SJCRH30 (cell line): Measurements from ENCODE around the gene CAPN9. TPM values are rescaled to one million over a fixed set of nuclear protein-coding genes. Genes with fewer than 3 reads are reported as not detected.
"Not testable (repeated sequence)": the region's sequence is repeated elsewhere in the genome, so short reads cannot be mapped to it uniquely, and the experiment has no call there.

Source experiments
- DNase-seq, 2 experiments: peaks; one replicate each; pipeline ENCODE4 v3.0.0-alpha.2; 2015 to 2020
- H3K27ac ChIP-seq: fragments of 250-450 bp; sonication (Bioruptor Pico); 2 replicates; pipeline ENCODE4 v1.5.1; 2020; ENCODE audit warnings: mild to moderate bottlenecking, moderate library complexity
- H3K27me3 ChIP-seq: fragments of 250-450 bp; sonication (Bioruptor Pico); 2 replicates; pipeline ENCODE4 v1.5.1; 2020; ENCODE audit warnings: mild to moderate bottlenecking, moderate library complexity
- H3K36me3 ChIP-seq: fragments of 250-450 bp; sonication (Bioruptor Pico); 2 replicates; pipeline ENCODE4 v1.5.1; 2020; ENCODE audit warnings: mild to moderate bottlenecking, moderate library complexity
- H3K4me1 ChIP-seq: fragments of 250-450 bp; sonication (Bioruptor Pico); 2 replicates; pipeline ENCODE4 v1.5.1; 2020; ENCODE audit warnings: mild to moderate bottlenecking, moderate library complexity
- H3K4me3 ChIP-seq: fragments of 250-450 bp; sonication (Bioruptor Pico); 2 replicates; pipeline ENCODE4 v1.5.1; 2020; ENCODE audit warnings: mild to moderate bottlenecking, moderate library complexity
- H3K9me3 ChIP-seq: fragments of 250-450 bp; sonication (Bioruptor Pico); replicated peaks from 2 replicates; pipeline ENCODE4 v1.5.1; 2020; ENCODE audit warnings: mild to moderate bottlenecking, moderate library complexity
- total RNA-seq: library from RNA; depleted of rRNA; stranded (reverse); fragments of >200 nt; shearing (Covaris generic); gene quantifications from 2 replicates; pipeline ENCODE4 v1.2.3, GENCODE V29; 2014; rRNA removed

CAPN9 gene
- not detected in 2 replicates for total RNA-seq

GRCh38 chr1:230747127-230747730 is at the start of gene CAPN9:
CAPN9 (plus strand) TSS chr1:230747388; CDS start chr1:230747497, 109 bp downstream.
- Histone ChIP-seq H3K36me3 (no peaks in the 10 kb centered on the region), H3K4me1 (peaks cover 9% of the 10 kb centered on the region), H3K27ac (no peak within 1 kb of the TSS), H3K27me3 (no peaks in the 10 kb centered on the region), H3K4me3 (no peak within 1 kb of the TSS), H3K9me3 (no peaks in the 10 kb centered on the region)
- DNase-seq: no peak

GRCh38 chr1:230698130-230698529 is 49.1 kb upstream of the CAPN9 start:
- Histone ChIP-seq H3K36me3 (peaks cover 5% of the 10 kb centered on the region; the same call in 1 of the 2 replicates), H3K9me3 (no peaks in the 10 kb centered on the region), H3K4me3 (no peak overlapping the region), H3K27me3 (no peaks in the 10 kb centered on the region), H3K27ac (no peak overlapping the region), H3K4me1 (no peaks in the 10 kb centered on the region)
- no peak for DNase-seq

GRCh38 chr1:230698964-230699363 is 48.2 kb upstream of the CAPN9 start:
- not testable (repeated sequence) for H3K27me3 ChIP-seq, H3K27ac ChIP-seq, H3K4me1 ChIP-seq, H3K9me3 ChIP-seq, DNase-seq, H3K36me3 ChIP-seq, H3K4me3 ChIP-seq

- H3K9me3 ChIP-seq: no peaks in the 10 kb centered on the region
- no peaks in the 10 kb centered on the region for H3K4me1 ChIP-seq
- H3K27me3 ChIP-seq: no peaks in the 10 kb centered on the region
- H3K27ac ChIP-seq: no peak overlapping the region
- DNase-seq: no peak
- H3K4me3 ChIP-seq: no peak overlapping the region
- H3K36me3 ChIP-seq: no peaks in the 10 kb centered on the region
Measured at GRCh38 chr1:230699716-230700115, 47.5 kb upstream of the CAPN9 start.

- Histone ChIP-seq H3K9me3 (no peaks in the 10 kb centered on the region), H3K27ac (no peak overlapping the region), H3K27me3 (no peaks in the 10 kb centered on the region), H3K36me3 (no peaks in the 10 kb centered on the region), H3K4me3 (no peak overlapping the region), H3K4me1 (no peaks in the 10 kb centered on the region)
- no peak for DNase-seq
Measured at GRCh38 chr1:230700132-230700531, 47.1 kb upstream of the CAPN9 start.

- Histone ChIP-seq H3K27me3 (no peaks in the 10 kb centered on the region), H3K36me3 (no peaks in the 10 kb centered on the region), H3K4me1 (no peaks in the 10 kb centered on the region), H3K27ac (no peak overlapping the region), H3K9me3 (no peaks in the 10 kb centered on the region), H3K4me3 (no peak overlapping the region)
- DNase-seq: no peak
Measured at GRCh38 chr1:230701434-230701833, 45.8 kb upstream of the CAPN9 start.

- H3K27me3 ChIP-seq: no peaks in the 10 kb centered on the region
- H3K4me3 ChIP-seq: no peak overlapping the region
- no peak overlapping the region for H3K27ac ChIP-seq
- no peak for DNase-seq
- no peaks in the 10 kb centered on the region for H3K4me1 ChIP-seq
- H3K36me3 ChIP-seq: no peaks in the 10 kb centered on the region
- no peaks in the 10 kb centered on the region for H3K9me3 ChIP-seq
Measured at GRCh38 chr1:230701895-230702768, 45.1 kb upstream of the CAPN9 start.

- no peaks in the 10 kb centered on the region for H3K27me3 ChIP-seq
- H3K9me3 ChIP-seq: no peaks in the 10 kb centered on the region
- H3K4me1 ChIP-seq: no peaks in the 10 kb centered on the region
- H3K36me3 ChIP-seq: no peaks in the 10 kb centered on the region
- no peak overlapping the region for H3K4me3 ChIP-seq
- no peak overlapping the region for H3K27ac ChIP-seq
- no peak for DNase-seq
Measured at GRCh38 chr1:230702934-230703678, 44.1 kb upstream of the CAPN9 start.

- no peaks in the 10 kb centered on the region for H3K4me1 ChIP-seq
- H3K36me3 ChIP-seq: no peaks in the 10 kb centered on the region
- DNase-seq: no peak
- H3K4me3 ChIP-seq: no peak overlapping the region
- no peaks in the 10 kb centered on the region for H3K9me3 ChIP-seq
- no peak overlapping the region for H3K27ac ChIP-seq
- no peaks in the 10 kb centered on the region for H3K27me3 ChIP-seq
Measured at GRCh38 chr1:230703679-230704385, 43.4 kb upstream of the CAPN9 start.

- Histone ChIP-seq H3K4me1 (no peaks in the 10 kb centered on the region), H3K36me3 (no peaks in the 10 kb centered on the region), H3K27me3 (no peaks in the 10 kb centered on the region), H3K9me3 (no peaks in the 10 kb centered on the region), H3K27ac (no peak overlapping the region), H3K4me3 (no peak overlapping the region)
- no peak for DNase-seq
Measured at GRCh38 chr1:230704830-230705229, 42.4 kb upstream of the CAPN9 start.

- Histone ChIP-seq H3K4me3 (no peak overlapping the region), H3K4me1 (no peaks in the 10 kb centered on the region), H3K9me3 (no peaks in the 10 kb centered on the region), H3K36me3 (no peaks in the 10 kb centered on the region), H3K27me3 (no peaks in the 10 kb centered on the region), H3K27ac (no peak overlapping the region)
- no peak for DNase-seq
Measured at GRCh38 chr1:230705289-230706019, 41.7 kb upstream of the CAPN9 start.

GRCh38 chr1:230706020-230706699 is 41.0 kb upstream of the CAPN9 start:
- DNase-seq: no peak
- Histone ChIP-seq H3K4me3 (no peak overlapping the region), H3K27ac (no peak overlapping the region), H3K27me3 (no peaks in the 10 kb centered on the region), H3K36me3 (no peaks in the 10 kb centered on the region), H3K9me3 (no peaks in the 10 kb centered on the region), H3K4me1 (no peaks in the 10 kb centered on the region)

- Histone ChIP-seq H3K27ac (no peak overlapping the region), H3K4me1 (no peaks in the 10 kb centered on the region), H3K4me3 (no peak overlapping the region), H3K27me3 (no peaks in the 10 kb centered on the region), H3K36me3 (no peaks in the 10 kb centered on the region), H3K9me3 (no peaks in the 10 kb centered on the region)
- DNase-seq: no peak
Measured at GRCh38 chr1:230706887-230707731, 40.1 kb upstream of the CAPN9 start.
